Measurements from ENCODE around the gene DYDC2. TPM values are rescaled to one million over a fixed set of nuclear protein-coding genes. Genes with fewer than 3 reads are reported as not detected.

Gene DYDC2
- total and polyA plus RNA-seq, 4 donors: 8.6 to 24.4 (median 19.5) TPM

DNA sequence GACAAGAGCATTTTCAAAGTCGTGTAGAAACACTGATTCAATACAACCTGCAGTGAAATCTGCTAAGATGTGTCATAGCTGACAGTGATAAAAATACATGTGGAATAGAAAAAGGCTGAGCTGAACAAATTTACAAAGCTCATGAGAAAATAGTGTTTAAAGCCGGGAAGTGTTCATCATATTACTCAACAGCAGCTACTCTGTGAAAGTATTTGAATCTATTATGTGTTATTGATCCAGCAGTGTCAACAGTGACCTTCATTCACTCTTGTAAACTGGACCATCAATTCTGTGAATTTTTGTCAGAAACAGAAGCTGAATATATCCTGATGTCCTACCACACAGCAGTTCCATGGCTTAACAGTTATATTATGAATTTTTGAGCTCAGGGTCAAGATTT is 11.7 kb upstream of the DYDC2 start:
- no peaks in the 10 kb centered on the region for H3K36me3 ChIP-seq (ENCODE audit: control insufficient read depth in 4 of 4, insufficient read depth in 4 of 4, low read length in 4 of 4)
- TF ChIP-seq, protein P1, sequence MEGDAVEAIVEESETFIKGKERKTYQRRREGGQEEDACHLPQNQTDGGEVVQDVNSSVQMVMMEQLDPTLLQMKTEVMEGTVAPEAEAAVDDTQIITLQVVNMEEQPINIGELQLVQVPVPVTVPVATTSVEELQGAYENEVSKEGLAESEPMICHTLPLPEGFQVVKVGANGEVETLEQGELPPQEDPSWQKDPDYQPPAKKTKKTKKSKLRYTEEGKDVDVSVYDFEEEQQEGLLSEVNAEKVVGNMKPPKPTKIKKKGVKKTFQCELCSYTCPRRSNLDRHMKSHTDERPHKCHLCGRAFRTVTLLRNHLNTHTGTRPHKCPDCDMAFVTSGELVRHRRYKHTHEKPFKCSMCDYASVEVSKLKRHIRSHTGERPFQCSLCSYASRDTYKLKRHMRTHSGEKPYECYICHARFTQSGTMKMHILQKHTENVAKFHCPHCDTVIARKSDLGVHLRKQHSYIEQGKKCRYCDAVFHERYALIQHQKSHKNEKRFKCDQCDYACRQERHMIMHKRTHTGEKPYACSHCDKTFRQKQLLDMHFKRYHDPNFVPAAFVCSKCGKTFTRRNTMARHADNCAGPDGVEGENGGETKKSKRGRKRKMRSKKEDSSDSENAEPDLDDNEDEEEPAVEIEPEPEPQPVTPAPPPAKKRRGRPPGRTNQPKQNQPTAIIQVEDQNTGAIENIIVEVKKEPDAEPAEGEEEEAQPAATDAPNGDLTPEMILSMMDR (IDR thresholded peaks at IDR 0.05; ENCODE audit: control extremely low read depth, extremely low read depth): no peak
- no peak for DNase-seq
- H3K27me3 ChIP-seq (ENCODE audit: control insufficient read depth in 3 of 3, insufficient read depth in 3 of 3, low read length in 2 of 3): no peaks in the 10 kb centered on the region
- H3K27ac ChIP-seq (ENCODE audit: low read depth in 1 of 2, low read length in 1 of 2): no peak overlapping the region
- no peak for ATAC-seq (ENCODE audit: insufficient read depth, low FRiP score)
- no peaks in the 10 kb centered on the region for H3K4me1 ChIP-seq (ENCODE audit: control insufficient read depth in 5 of 5, insufficient read depth in 5 of 5, low read length in 5 of 5)
- H3K9ac ChIP-seq (ENCODE audit: insufficient read depth in 1 of 2, low read length in 2 of 2): no peak overlapping the region
- H3K9me3 ChIP-seq (ENCODE audit: control insufficient read depth in 4 of 4, insufficient read depth in 3 of 4, low read length in 3 of 4): no peaks in the 10 kb centered on the region
- no peak overlapping the region for H3K4me3 ChIP-seq
- WGBS, 2 donors: 64 to 90% methylated on average over 2 of the region's 2 CpGs

DNA sequence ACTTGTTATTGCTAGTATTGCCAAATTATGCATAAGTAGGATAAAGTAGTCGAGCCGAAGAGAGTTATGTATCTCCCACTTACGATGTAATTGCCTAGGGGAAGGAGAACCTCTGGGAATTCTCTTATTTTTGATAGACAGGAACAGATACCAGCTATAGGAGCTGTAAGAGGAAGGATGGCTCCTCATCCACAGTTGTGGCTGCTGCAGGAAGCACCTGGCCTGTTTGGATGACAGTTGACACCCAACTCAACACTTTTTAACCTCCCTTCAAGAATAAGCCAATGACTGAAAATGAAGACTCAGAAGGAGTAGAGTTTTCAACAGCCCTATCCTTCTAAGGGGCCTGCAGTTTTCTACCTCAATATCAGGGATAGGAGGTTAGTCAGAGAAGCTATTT is 6.3 kb upstream of the DYDC2 start:
- Histone ChIP-seq H3K4me3 (no peak overlapping the region), H3K27me3 (ENCODE audit: control insufficient read depth in 3 of 3, insufficient read depth in 3 of 3, low read length in 2 of 3) (no peaks in the 10 kb centered on the region), H3K9me3 (ENCODE audit: control insufficient read depth in 4 of 4, insufficient read depth in 3 of 4, low read length in 3 of 4) (no peaks in the 10 kb centered on the region), H3K4me1 (ENCODE audit: control insufficient read depth in 5 of 5, insufficient read depth in 5 of 5, low read length in 5 of 5) (no peaks in the 10 kb centered on the region), H3K36me3 (ENCODE audit: control insufficient read depth in 4 of 4, insufficient read depth in 4 of 4, low read length in 4 of 4) (no peaks in the 10 kb centered on the region), H3K9ac (ENCODE audit: insufficient read depth in 1 of 2, low read length in 2 of 2) (no peak overlapping the region), H3K27ac (ENCODE audit: low read depth in 1 of 2, low read length in 1 of 2) (no peak overlapping the region)
- TF ChIP-seq, protein P1 (IDR thresholded peaks at IDR 0.05; ENCODE audit: control extremely low read depth, extremely low read depth): no peak
- DNase-seq (no peak), ATAC-seq (ENCODE audit: insufficient read depth, low FRiP score) (no peak)
- 79 to 84% methylated on average over 3 of the region's 3 CpGs for WGBS, 2 donors

DNA sequence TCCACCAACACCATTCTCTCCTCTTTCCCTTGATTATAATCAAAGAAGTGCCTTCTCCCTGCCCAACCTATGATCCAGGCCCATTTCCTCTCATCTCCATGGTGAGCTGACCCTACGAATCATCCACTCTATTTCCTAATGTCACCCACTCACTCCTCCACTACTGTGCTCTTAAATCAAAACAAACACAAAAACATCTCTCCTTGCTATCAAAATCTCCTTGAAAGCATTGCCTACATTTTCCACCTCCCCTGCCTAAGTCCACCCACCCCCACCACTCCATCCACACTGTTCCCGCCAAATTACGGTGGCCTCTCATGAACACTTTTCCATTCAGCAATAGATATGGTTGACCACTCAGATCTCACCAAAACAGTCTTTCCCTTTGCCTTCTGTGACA is 5.4 kb upstream of the DYDC2 start:
- Histone ChIP-seq H3K27me3 (ENCODE audit: control insufficient read depth in 3 of 3, insufficient read depth in 3 of 3, low read length in 2 of 3) (no peaks in the 10 kb centered on the region), H3K27ac (ENCODE audit: low read depth in 1 of 2, low read length in 1 of 2) (no peak overlapping the region), H3K4me3 (no peak overlapping the region), H3K36me3 (ENCODE audit: control insufficient read depth in 4 of 4, insufficient read depth in 4 of 4, low read length in 4 of 4) (no peaks in the 10 kb centered on the region), H3K4me1 (ENCODE audit: control insufficient read depth in 5 of 5, insufficient read depth in 5 of 5, low read length in 5 of 5) (peaks cover 0 to 2% (median 0%) of the 10 kb centered on the region in 5 donors), H3K9me3 (ENCODE audit: control insufficient read depth in 4 of 4, insufficient read depth in 3 of 4, low read length in 3 of 4) (no peaks in the 10 kb centered on the region), H3K9ac (ENCODE audit: insufficient read depth in 1 of 2, low read length in 2 of 2) (no peak overlapping the region)
- ATAC-seq (ENCODE audit: insufficient read depth, low FRiP score) (no peak), DNase-seq (no peak)
- WGBS, 2 donors: 88 to 89% methylated on average over 3 of the region's 3 CpGs
- TF ChIP-seq, protein P1 (IDR thresholded peaks at IDR 0.05; ENCODE audit: control extremely low read depth, extremely low read depth): no peak
